NT2/D1 (cell line): Measurements from ENCODE around the gene ANTXR2.
"Not testable (repeated sequence)": the region's sequence is repeated elsewhere in the genome, so short reads cannot be mapped to it uniquely, and the experiment has no call there.

ENCODE experiments used
- YY1 ChIP-seq: IDR thresholded peaks from 2 replicates; pipeline ENCODE4 v1.6.1; 2011; ENCODE audit not compliant: insufficient read length, insufficient read depth
- ZNF274 ChIP-seq: IDR thresholded peaks from 2 replicates; pipeline ENCODE4 v1.6.1; 2011; ENCODE audit warnings: mild to moderate bottlenecking, low read depth, low read length

- TF ChIP-seq ZNF274, YY1: not testable (repeated sequence)
Observed at GRCh38 chr4:79999048-79999447, 74.0 kb downstream of the ANTXR2 start.
